ENCODE measurements around the gene NOTCH1. TPM values are rescaled to one million over a fixed set of nuclear protein-coding genes. Genes with fewer than 3 reads are reported as not detected.
A peak's percentile ranks its signal among the peaks of the same experiment; 100 is the strongest.

The NOTCH1 gene
- total RNA-seq, 2 experiments from 2014 or later = 67.3 to 73.5 TPM

- DNase-seq = no peak
- CTCF ChIA-PET = no interaction called here
- no peaks in the 10 kb centered on the region for H3K9me3 Mint-ChIP-seq (ENCODE audit: low read depth)
- no peaks in the 10 kb centered on the region for H3K27me3 Mint-ChIP-seq
- peaks cover 3% of the 10 kb centered on the region for H3K4me1 Mint-ChIP-seq
- H3K36me3 Mint-ChIP-seq = no peaks in the 10 kb centered on the region
- no peak overlapping the region for H3K27ac Mint-ChIP-seq
- no peak for ATAC-seq
- no peak overlapping the region for H3K4me3 Mint-ChIP-seq
Observed at GRCh38 chr9:136525841-136526499, 19.9 kb downstream of the NOTCH1 start.

GRCh38 chr9:136525207-136525606, 20.6 kb downstream of the NOTCH1 start:
- no peaks in the 10 kb centered on the region for H3K27me3 Mint-ChIP-seq
- CTCF ChIA-PET = no interaction called here
- no peak overlapping the region for H3K27ac Mint-ChIP-seq
- ATAC-seq (no peak), DNase-seq (no peak)
- no peaks in the 10 kb centered on the region for H3K4me1 Mint-ChIP-seq
- H3K36me3 Mint-ChIP-seq = no peaks in the 10 kb centered on the region
- H3K4me3 Mint-ChIP-seq = no peak overlapping the region
- H3K9me3 Mint-ChIP-seq (ENCODE audit: low read depth) = no peaks in the 10 kb centered on the region

DNA sequence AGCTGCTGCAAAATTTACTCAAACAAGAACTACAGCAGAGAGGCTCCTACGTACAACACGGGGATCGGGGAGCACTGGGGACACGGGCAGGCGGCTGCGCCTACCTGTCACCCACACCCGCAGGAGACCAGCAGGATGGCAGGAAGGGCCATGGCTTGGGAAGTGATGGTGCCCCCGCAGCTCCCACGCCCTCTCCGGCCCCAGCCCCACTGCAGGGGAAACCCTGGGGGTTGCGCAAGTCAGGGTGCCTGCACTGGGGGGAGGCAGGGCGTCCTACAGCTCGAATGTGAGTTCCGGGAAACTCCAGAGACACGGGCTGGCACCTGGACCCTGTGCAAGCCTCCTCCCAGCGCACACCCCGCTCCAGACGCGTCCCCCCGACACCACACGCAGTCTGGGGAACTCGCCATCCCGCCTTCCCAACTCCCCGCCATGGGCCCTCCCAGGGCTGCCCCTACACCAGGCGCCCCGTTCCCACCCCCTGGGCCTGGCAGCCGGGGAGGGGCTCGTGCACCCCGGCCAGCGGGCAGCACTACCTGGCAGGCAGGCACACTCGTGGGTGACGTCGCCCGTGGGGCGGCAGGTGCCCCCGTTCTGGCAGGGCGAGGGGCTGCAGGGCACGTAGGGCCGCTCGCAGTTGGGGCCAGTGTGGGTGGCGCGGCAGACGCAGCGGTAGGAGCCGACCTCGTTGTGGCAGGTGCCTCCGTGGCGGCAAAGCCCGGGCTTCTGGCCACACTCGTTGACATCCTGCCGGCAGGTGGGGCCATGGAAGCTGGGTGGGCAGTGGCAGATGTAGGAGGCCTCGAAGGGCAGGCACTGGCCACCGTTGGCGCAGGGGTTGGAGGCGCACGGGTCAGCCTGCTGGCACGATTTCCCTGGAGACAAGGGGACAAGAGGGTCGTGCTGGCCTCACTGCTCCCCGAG, 23.3 kb downstream of the NOTCH1 start:
- CTCF ChIA-PET = no interaction called here
- H3K4me3 Mint-ChIP-seq = no peak overlapping the region
- DNase-seq (no peak), ATAC-seq (no peak)
- no peaks in the 10 kb centered on the region for H3K4me1 Mint-ChIP-seq
- H3K27me3 Mint-ChIP-seq = no peaks in the 10 kb centered on the region
- H3K36me3 Mint-ChIP-seq = peaks cover 2% of the 10 kb centered on the region
- H3K27ac Mint-ChIP-seq = no peak overlapping the region
- H3K9me3 Mint-ChIP-seq (ENCODE audit: low read depth) = no peaks in the 10 kb centered on the region

- Mint-ChIP-seq H3K4me3 (no peak overlapping the region), H3K27me3 (no peaks in the 10 kb centered on the region), H3K9me3 (ENCODE audit: low read depth) (no peaks in the 10 kb centered on the region), H3K27ac (no peak overlapping the region), H3K4me1 (no peaks in the 10 kb centered on the region), H3K36me3 (peaks cover 3% of the 10 kb centered on the region)
- CTCF ChIA-PET = interaction anchor here (1.0 kb wide), 1 partner anchor 108 kb away, joined by 3 read pairs; no protein-coding TSS in a partner anchor
- ATAC-seq (no peak), DNase-seq (no peak)
Observed at GRCh38 chr9:136521537-136521936, 24.3 kb downstream of the NOTCH1 start.

DNA sequence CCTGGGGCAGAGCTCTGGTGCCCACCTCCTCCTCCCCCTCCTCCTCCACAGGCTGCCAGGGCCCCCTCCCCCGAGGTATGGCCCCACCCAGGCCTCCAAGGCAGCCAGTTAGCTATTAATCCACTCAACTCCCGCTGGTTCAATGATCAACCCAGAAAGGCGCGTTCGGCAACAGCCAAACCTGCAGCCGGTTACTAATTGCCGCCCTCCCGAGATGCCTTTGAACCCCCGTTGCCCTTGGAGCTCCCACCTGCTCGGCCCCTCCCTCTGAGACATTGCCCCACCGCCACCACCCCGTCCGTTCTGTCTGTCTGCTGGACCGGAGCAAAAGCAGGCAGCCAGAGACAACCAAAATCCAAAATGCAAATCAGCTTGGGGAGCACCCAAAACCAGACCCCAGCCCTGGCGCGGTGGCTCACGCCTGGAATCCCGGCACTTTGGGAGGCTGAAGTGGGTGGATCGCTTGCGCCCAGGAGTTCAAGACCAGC, 25.8 kb downstream of the NOTCH1 start:
- CTCF ChIA-PET = interaction anchor here (0.8 to 1.6 kb wide), 3 partner anchors 13 to 111 kb away, joined by 3 to 4 read pairs (median 3); no protein-coding TSS in a partner anchor
- H3K4me3 Mint-ChIP-seq = no peak overlapping the region
- no peaks in the 10 kb centered on the region for H3K4me1 Mint-ChIP-seq
- ATAC-seq (no peak), DNase-seq (no peak)
- H3K36me3 Mint-ChIP-seq = peaks cover 4% of the 10 kb centered on the region
- no peaks in the 10 kb centered on the region for H3K27me3 Mint-ChIP-seq
- H3K9me3 Mint-ChIP-seq (ENCODE audit: low read depth) = no peaks in the 10 kb centered on the region
- H3K27ac Mint-ChIP-seq = peak overlapping the region; percentile 11

- H3K36me3 Mint-ChIP-seq = peaks cover 5% of the 10 kb centered on the region
- ATAC-seq (no peak), DNase-seq (no peak)
- CTCF ChIA-PET = interaction anchor here (0.8 to 1.6 kb wide), 3 partner anchors 13 to 112 kb away, joined by 3 to 4 read pairs (median 3); no protein-coding TSS in a partner anchor
- no peaks in the 10 kb centered on the region for H3K27me3 Mint-ChIP-seq
- no peaks in the 10 kb centered on the region for H3K9me3 Mint-ChIP-seq (ENCODE audit: low read depth)
- no peaks in the 10 kb centered on the region for H3K4me1 Mint-ChIP-seq
- H3K4me3 Mint-ChIP-seq = no peak overlapping the region
- no peak overlapping the region for H3K27ac Mint-ChIP-seq
Observed at GRCh38 chr9:136519263-136520052, 26.4 kb downstream of the NOTCH1 start.

- Mint-ChIP-seq H3K36me3 (peaks cover 7% of the 10 kb centered on the region), H3K4me1 (no peaks in the 10 kb centered on the region), H3K4me3 (no peak overlapping the region), H3K27ac (no peak overlapping the region), H3K9me3 (ENCODE audit: low read depth) (no peaks in the 10 kb centered on the region), H3K27me3 (no peaks in the 10 kb centered on the region)
- DNase-seq (no peak), ATAC-seq (peak; percentile 11)
- CTCF ChIA-PET = no interaction called here
Observed at GRCh38 chr9:136518623-136519022, 27.2 kb downstream of the NOTCH1 start.

- Mint-ChIP-seq H3K27me3 (no peaks in the 10 kb centered on the region), H3K27ac (no peak overlapping the region), H3K36me3 (peaks cover 10% of the 10 kb centered on the region), H3K9me3 (ENCODE audit: low read depth) (no peaks in the 10 kb centered on the region), H3K4me1 (no peaks in the 10 kb centered on the region), H3K4me3 (no peak overlapping the region)
- DNase-seq (no peak), ATAC-seq (no peak)
- CTCF ChIA-PET = no interaction called here
Observed at GRCh38 chr9:136517950-136518349, 27.9 kb downstream of the NOTCH1 start.

DNA sequence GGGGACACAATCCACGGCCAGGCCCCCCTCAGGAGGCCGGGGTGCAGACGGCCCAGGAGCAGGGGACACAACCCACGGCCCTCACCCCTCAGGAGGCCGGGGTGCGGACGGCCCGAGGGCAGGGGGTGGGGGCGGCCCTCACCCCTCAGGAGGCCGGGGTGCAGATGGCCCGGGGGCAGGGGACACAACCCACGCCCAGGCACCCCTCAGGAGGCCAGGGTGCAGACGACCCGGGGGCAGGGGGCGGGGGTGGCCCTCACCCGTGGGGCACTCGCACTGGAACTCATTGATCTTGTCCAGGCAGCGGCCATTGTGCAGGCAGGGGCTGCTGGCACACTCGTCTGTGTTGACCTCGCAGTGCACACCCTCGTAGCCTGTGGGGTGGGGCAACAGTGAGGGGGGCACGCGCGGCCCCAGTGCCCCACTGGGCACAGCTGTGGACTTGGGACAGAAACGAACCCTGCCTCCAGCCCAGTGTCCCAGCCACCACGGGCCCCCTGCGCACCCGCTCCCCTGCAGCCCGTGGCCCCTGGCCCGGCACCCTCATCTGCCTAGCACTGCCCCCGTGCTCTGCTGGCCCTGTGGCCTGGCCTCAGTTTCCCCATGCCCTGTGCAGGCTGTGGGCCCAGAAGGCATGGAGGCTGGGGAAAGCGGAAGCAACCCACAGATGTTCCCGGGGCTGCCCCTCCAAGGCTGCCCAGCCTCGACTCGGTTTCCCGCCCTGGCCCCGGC, 28.7 kb downstream of the NOTCH1 start:
- H3K36me3 Mint-ChIP-seq = peaks cover 10% of the 10 kb centered on the region
- no peak overlapping the region for H3K27ac Mint-ChIP-seq
- no peaks in the 10 kb centered on the region for H3K27me3 Mint-ChIP-seq
- H3K9me3 Mint-ChIP-seq (ENCODE audit: low read depth) = no peaks in the 10 kb centered on the region
- no peaks in the 10 kb centered on the region for H3K4me1 Mint-ChIP-seq
- no peak overlapping the region for H3K4me3 Mint-ChIP-seq
- CTCF ChIA-PET = no interaction called here
- ATAC-seq (no peak), DNase-seq (no peak)

GRCh38 chr9:136516191-136516654, 29.6 kb downstream of the NOTCH1 start:
- Mint-ChIP-seq H3K27me3 (no peaks in the 10 kb centered on the region), H3K9me3 (ENCODE audit: low read depth) (no peaks in the 10 kb centered on the region), H3K36me3 (peaks cover 10% of the 10 kb centered on the region), H3K4me3 (no peak overlapping the region), H3K4me1 (no peaks in the 10 kb centered on the region), H3K27ac (no peak overlapping the region)
- ATAC-seq = no peak
- DNase-seq = no peak
- CTCF ChIA-PET = no interaction called here

- ATAC-seq (no peak), DNase-seq (no peak)
- peaks cover 10% of the 10 kb centered on the region for H3K36me3 Mint-ChIP-seq
- H3K27ac Mint-ChIP-seq = no peak overlapping the region
- no peaks in the 10 kb centered on the region for H3K9me3 Mint-ChIP-seq (ENCODE audit: low read depth)
- CTCF ChIA-PET = no interaction called here
- H3K4me3 Mint-ChIP-seq = no peak overlapping the region
- H3K4me1 Mint-ChIP-seq = no peaks in the 10 kb centered on the region
- no peaks in the 10 kb centered on the region for H3K27me3 Mint-ChIP-seq
Observed at GRCh38 chr9:136515276-136515675, 30.6 kb downstream of the NOTCH1 start.

DNA sequence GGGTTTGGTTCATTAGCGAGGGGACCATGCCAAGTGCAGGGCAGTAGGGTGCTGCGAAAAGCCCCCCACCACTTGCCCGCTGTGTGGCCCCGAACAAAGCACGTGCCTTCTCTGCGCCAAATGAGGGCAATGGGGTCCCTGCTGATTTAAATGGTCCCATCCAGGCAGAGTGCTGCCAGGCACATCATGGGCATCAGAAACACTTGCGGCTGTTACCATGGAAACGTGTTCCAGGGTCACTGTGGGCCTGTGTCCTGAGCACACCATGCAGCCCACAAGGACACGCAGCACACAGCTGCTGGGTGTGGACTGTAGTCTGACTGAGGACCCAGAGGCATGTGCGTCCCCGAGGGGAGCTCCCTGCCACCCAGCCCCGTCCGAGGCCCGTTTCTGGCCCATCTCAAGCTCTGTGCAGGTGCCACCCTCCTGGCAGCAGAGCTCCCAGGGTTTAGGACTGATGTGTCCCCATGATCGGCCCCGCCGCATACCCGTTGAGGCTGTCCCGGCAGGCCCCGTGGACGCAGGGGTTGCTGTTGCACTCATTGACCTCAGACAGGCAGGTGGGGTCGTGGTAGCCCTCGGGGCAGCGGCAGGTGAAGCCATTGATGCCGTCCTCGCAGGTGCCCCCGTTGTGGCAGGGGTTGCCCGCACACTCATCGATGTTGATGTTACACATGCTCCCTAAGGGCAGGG, 31.7 kb downstream of the NOTCH1 start:
- H3K4me3 Mint-ChIP-seq = no peak overlapping the region
- no peaks in the 10 kb centered on the region for H3K27me3 Mint-ChIP-seq
- CTCF ChIA-PET = no interaction called here
- no peaks in the 10 kb centered on the region for H3K4me1 Mint-ChIP-seq
- ATAC-seq (no peak), DNase-seq (no peak)
- H3K9me3 Mint-ChIP-seq (ENCODE audit: low read depth) = no peaks in the 10 kb centered on the region
- H3K27ac Mint-ChIP-seq = no peak overlapping the region
- H3K36me3 Mint-ChIP-seq = peaks cover 12% of the 10 kb centered on the region
